Left cardiac atrium (tissue), 4 donors: ENCODE measurements around the gene RPTOR. TPM values are rescaled to one million over a fixed set of nuclear protein-coding genes. Genes with fewer than 3 reads are reported as not detected.

Source experiments
- ATAC-seq, 2 donors: fragments of 200-7000 bp; cut with Tn5 transposase; one replicate each; pipeline ENCODE4 v1.9.1; 2020; ENCODE audit warnings: mild to moderate bottlenecking in 2 of 2, moderate library complexity in 2 of 2
- DNase-seq: peaks from one replicate; pipeline ENCODE4 v3.0.0-alpha.2; 2020
- intact Hi-C, 2 donors: fragments of 100-400 bp; cut with DNase I; formaldehyde crosslinking; loops; one replicate each; pipeline versions ENCODE4 v1.14.1 to v1.15.1; 2022 to 2023
- total RNA-seq, 2 donors: library from RNA; stranded (reverse); fragmentation: NEBNext Ultra II Directional; extraction: Animal tissue kit (Norgen Biotek cat#: 25700); gene quantifications; one replicate each; pipeline ENCODE4 v1.2.1, GENCODE V29; 2021
- donor health status: DM: no; HTN: yes; CAD: no.
- donor health status: DM: no; HTN: yes; CAD: no; lungs with severe emphysema.
- donor health status: DM: yes; HTN: yes; CAD: no.
- donor health status: Dilated cardiomyopathy.

RPTOR gene
- total RNA-seq, 2 donors from 2014 or later: 18.9 to 22.9 TPM

DNA sequence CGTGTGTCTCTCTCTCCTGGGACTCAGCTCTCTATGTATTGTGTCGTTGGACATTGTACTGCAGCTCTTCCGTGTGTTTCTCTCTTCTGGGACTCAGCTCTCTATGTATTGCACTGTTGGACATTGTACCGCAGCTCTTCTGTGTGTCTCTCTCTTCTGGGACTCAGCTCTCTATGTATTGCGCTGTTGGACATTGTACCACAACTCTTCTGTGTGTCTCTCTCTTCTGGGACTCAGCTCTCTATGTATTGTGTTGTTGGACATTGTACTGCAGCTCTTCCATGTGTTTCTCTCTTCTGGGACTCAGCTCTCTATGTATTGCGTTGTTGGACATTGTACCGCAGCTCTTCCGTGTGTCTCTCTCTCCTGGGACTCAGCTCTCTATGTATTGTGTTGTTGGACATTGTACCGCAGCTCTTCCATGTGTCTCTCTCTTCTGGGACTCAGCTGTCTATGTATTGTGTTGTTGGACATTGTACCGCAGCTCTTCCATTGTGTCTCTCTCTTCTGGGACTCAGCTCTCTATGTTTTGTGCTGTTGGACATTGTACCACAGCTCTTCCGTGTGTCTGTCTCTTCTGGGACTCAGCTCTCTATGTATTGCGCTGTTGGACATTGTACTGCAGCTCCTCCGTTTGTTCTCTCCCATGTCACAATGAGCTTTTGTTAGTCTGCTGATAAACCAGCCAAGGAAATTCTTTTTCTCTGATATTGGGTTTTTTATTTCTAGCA is 84.8 kb downstream of the RPTOR start:
- ATAC-seq (no peak), DNase-seq (no peak)
- intact Hi-C loops: no loop called here

- ATAC-seq: no peak
- intact Hi-C loops: no loop called here
- DNase-seq: no peak
Observed at GRCh38 chr17:80630560-80631120, 86.0 kb downstream of the RPTOR start.

DNA sequence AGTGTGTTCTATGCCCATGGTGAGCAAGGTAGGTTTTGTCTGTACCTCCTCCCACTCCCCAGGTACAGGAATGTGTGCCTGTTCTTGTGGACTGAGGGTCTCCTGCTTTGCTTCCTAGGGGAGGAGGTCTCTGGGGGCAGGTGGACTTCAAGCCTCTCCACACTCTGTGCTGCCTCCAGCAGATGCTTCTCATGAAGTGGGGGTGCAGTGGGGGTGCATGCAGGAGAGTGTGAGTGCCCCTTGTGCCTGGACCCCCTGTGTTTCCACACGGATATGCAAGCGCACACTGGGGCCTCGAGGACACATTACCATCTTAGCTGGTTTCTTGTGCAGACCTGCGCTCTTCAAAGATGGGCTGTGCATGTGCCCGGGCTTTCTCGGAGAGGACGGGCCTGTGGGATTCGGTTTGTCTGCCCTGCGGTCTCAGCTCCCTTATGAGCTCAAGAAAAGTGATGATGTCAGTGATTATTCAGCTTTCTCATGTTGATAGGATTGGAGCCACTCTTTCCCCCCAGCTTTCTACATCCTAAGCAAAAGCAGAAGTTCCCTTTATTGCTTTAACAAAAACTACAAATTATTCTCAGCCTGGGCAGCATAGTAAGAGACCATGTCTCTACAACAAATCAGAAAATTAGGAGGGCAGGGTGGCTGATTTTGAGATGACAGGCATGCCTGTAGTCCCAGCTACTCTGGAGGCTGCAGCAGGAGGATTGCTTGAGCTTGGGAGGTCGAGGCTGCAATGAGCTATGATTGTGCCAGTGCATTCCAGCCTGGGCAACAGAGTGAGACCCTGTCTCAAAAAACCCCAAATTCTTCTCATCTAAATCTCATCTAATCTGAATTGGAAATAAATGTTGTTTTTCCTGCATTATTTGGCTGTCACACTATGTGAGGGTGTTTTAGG is 86.8 kb downstream of the RPTOR start:
- ATAC-seq: no peak

GRCh38 chr17:80632046-80632581 is 87.5 kb downstream of the RPTOR start:
- ATAC-seq: no peak
- intact Hi-C loops: no loop called here
- no peak for DNase-seq

More for the DNA sequence above, 86.8 kb downstream of the RPTOR start:
- DNase-seq: no peak
- intact Hi-C loops: no loop called here

DNA sequence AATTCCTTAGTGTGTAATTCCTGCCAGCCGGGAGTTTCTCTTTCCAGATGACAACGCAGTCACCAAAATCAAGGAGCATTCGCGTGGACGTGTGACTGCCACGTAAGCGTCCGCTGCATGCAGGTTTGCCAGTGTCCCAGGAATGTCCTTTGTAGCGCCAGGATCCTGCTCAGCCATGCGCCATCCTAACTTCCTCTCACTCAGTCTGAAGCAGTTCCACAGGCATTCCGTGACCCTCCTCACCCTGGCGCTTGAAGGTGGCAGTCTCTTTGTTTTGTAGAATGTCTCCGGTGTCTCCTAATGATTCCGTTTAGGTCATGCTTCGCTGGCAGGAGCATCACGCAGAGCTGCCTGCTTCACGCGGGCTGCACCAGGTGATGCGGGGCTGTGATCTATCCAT is 88.6 kb downstream of the RPTOR start:
- DNase-seq: no peak
- intact Hi-C loops: no loop called here
- no peak for ATAC-seq

- intact Hi-C loops: no loop called here
- no peak for ATAC-seq
Observed at GRCh38 chr17:80633994-80634566, 89.4 kb downstream of the RPTOR start.

GRCh38 chr17:80636361-80637018 is 91.9 kb downstream of the RPTOR start:
- no peak for ATAC-seq
- no peak for DNase-seq
- intact Hi-C loops: no loop called here

More at GRCh38 chr17:80633994-80634566, 89.4 kb downstream of the RPTOR start:
- no peak for DNase-seq

GRCh38 chr17:80637048-80637781 is 92.6 kb downstream of the RPTOR start:
- intact Hi-C loops: no loop called here
- ATAC-seq: no peak
- DNase-seq: no peak

DNA sequence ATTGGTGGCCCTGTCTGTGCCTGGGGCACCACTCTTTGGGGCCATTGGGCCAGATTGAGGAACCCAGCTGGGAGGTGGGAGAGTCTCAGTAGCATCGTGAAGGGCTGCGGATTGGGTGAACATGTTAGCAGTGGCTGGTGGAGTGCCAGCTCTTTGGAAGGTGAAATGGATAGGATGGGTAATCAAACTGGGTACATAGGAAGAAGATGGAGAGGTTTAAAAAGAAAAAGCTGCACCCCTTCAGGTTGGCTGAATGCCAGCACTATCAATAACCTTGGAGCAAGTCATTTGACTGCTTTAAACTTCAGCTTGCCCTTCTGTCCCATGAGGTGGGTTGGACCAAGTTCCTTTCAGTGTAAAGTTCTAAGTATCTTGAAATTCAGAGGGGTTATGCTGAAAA is 95.0 kb downstream of the RPTOR start:
- no peak for DNase-seq
- intact Hi-C loops: no loop called here
- no peak for ATAC-seq

- intact Hi-C loops: no loop called here
- ATAC-seq: no peak
- no peak for DNase-seq
Observed at GRCh38 chr17:80640366-80641084, 95.9 kb downstream of the RPTOR start.

DNA sequence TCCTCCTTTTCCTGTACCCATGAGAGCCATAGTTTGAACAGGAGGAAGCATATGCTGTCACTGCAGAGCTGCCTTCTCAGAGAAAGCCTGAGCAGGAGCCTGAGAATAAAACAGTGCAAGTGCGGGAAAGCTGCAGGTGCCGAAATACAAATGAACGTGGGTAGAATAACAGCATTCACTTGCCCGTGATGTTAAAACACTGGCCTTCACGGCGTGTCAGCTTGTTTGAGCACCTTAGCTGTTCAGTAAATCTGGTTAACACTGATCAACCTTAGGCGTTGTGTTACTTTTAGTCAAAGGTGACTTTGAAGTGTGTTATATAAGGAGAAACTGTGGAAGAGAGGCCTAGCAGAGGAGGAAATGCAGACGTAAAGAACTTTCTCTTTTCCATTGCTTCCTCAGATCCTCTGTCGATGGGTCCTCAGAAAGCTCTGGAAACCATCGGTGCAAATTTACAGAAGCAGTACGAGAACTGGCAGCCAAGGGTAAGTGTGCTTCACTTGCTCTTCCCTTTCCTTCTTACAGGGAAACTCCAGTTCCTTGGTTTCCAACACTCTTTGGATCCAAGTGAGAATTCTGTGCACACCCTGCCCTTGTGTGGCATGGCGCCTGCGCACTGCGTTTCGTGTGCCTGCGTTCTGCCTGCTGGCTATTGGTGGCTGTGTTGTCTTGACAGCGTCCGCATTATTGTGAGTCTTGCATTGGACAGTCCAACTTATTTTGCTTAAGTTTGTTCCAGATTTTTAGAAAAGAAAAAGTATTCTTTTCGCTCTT is 98.9 kb downstream of the RPTOR start:
- intact Hi-C loops: no loop called here
- no peak for ATAC-seq
- no peak for DNase-seq

- intact Hi-C loops: no loop called here
Observed at GRCh38 chr17:80644536-80644935, 99.9 kb downstream of the RPTOR start.

DNA sequence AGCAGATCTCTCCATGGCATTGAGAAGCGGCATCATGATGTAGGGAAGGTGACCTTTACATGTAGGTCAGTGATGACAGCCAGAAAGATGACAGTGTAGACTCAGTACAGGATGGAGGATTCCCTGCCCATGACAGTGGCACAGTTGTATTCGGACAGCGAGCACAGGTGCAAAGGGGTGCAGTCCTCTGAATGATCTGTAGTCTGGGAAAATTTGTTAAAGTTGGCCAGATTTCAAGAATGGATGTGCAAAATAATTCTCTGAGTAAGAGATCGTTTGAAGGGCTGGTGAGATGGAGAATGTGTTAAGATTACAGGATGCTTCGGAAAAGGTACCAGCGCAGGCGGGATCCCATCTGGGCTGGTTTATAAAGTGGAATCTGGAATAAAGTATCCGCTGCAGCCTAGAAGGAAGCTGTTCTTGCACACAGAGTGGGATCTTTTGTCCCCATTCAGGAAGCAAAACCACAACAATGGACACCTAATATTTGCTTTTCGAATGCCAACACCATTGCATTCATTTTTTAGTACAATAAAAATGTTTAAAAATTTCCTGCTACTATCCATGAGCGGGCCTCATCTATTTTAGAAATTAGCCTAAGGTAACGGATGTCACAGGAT is 101.2 kb downstream of the RPTOR start:
- DNase-seq: no peak
- ATAC-seq: no peak
- intact Hi-C loops: no loop called here

More at GRCh38 chr17:80644536-80644935, 99.9 kb downstream of the RPTOR start:
- ATAC-seq (no peak), DNase-seq (no peak)

GRCh38 chr17:80646328-80646727 is 101.7 kb downstream of the RPTOR start:
- intact Hi-C loops: no loop called here
- ATAC-seq: no peak
- no peak for DNase-seq

DNA sequence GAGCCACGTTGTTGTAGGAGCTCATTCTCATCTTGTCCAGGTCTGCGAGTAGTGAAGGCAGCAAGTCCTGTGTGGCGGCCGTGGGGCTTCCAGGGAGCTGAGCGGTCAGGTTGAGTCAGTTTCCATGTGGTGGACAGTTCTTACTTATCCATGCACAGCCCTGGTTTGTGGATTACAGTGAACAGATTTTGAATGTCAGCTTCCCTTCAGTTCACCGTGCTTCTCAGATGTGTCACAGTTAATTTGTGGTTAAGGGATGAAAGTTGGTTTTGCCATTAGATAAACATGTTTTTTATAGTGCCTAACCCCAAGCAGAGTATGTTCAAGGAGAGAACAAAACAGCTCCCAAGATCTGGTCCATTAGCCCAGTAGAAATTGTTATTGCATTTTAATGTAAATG is 103.1 kb downstream of the RPTOR start:
- intact Hi-C loops: no loop called here
- no peak for ATAC-seq
- no peak for DNase-seq

- ATAC-seq (no peak), DNase-seq (no peak)
- intact Hi-C loops: no loop called here
Observed at GRCh38 chr17:80649200-80649644, 104.6 kb downstream of the RPTOR start.
